HEK293 (cell line): ENCODE data around the gene KCNK3.

Experiments used
- CTCF ChIA-PET: fragments of 350-600 bp; formaldehyde crosslinking; extraction: SDS; loops from one replicate; lab custom pipeline; 2021; ENCODE audit warnings: antibody characterized with exemption; lab: Yijun Ruan, JAX
- POLR2A ChIA-PET: fragments of 300-600 bp; formaldehyde crosslinking; extraction: SDS; loops from one replicate; lab custom pipeline; 2020; ENCODE audit warnings: antibody characterized with exemption, inconsistent platforms; lab: Yijun Ruan, JAX
- H3K27ac ChIP-seq: fragments of 200-500 bp; sonication (Bioruptor generic); 2 replicates; pipeline ENCODE4 v1.5.1; 2014; ENCODE audit warnings: low read depth, low read length, control low read depth, inconsistent platforms; ENCODE audit errors: extremely low read depth
- H3K36me3 ChIP-seq, 2 experiments: fragments of 200-500 bp in 1 of 2; sonication (Bioruptor generic) in 1 of 2; 1 replicate in 1 of 2; 2 replicates in 1 of 2; pipeline ENCODE4 v1.5.1; 2014 to 2017; ENCODE audit warnings: inconsistent platforms in 2 of 2, low read length in 2 of 2; ENCODE audit not compliant: control insufficient read depth in 2 of 2, insufficient read depth in 1 of 2
- H3K4me1 ChIP-seq: fragments of 200-500 bp; sonication (Bioruptor generic); 2 replicates; pipeline ENCODE4 v1.5.1; 2014; ENCODE audit warnings: mild to moderate bottlenecking, low read length, inconsistent platforms; ENCODE audit not compliant: control insufficient read depth, insufficient read depth
- H3K4me3 ChIP-seq: 2 replicates; pipeline ENCODE4 v1.5.1; 2011; ENCODE audit warnings: low read depth, mild to moderate bottlenecking, control low read depth, low read length, moderate library complexity
- H3K9me3 ChIP-seq: fragments of 200-500 bp; sonication (Bioruptor generic); 2 replicates; pipeline ENCODE4 v1.5.1; 2014; ENCODE audit warnings: low read depth, low read length, inconsistent platforms; ENCODE audit not compliant: control insufficient read depth, insufficient read depth
- BCL11A ChIP-seq: fragments of 450-650 bp; formaldehyde crosslinking; IDR thresholded peaks from 2 replicates; pipeline ENCODE4 v1.5.1; 2016; ENCODE audit warnings: low read depth, missing biosample characterization, missing genetic modification characterization
- HOXA7 ChIP-seq: sonication (generic); formaldehyde crosslinking; IDR thresholded peaks from 2 replicates; pipeline ENCODE4 v1.8.1; 2022; ENCODE audit warnings: missing genetic modification reagents, borderline replicate concordance
- HOXC10 ChIP-seq: sonication (generic); formaldehyde crosslinking; IDR thresholded peaks from 2 replicates; pipeline ENCODE4 v1.8.1; 2023; ENCODE audit warnings: mild to moderate bottlenecking, missing genetic modification reagents
- KLF7 ChIP-seq: fragments of 450-650 bp; formaldehyde crosslinking; IDR thresholded peaks from 2 replicates; pipeline ENCODE4 v1.5.1; 2016; ENCODE audit warnings: missing biosample characterization, missing genetic modification characterization, borderline replicate concordance
- REPIN1 ChIP-seq: fragments of 450-650 bp; formaldehyde crosslinking; IDR thresholded peaks from 2 replicates; pipeline ENCODE4 v1.5.1; 2017; ENCODE audit warnings: missing biosample characterization, missing genetic modification characterization, low read depth
- SP2 ChIP-seq: fragments of 450-650 bp; formaldehyde crosslinking; IDR thresholded peaks from 2 replicates; pipeline ENCODE4 v1.5.1; 2016; ENCODE audit warnings: missing biosample characterization, missing genetic modification characterization
- ZBTB48 ChIP-seq: fragments of 450-650 bp; formaldehyde crosslinking; IDR thresholded peaks from 2 replicates; pipeline ENCODE4 v1.5.1; 2016; ENCODE audit warnings: missing biosample characterization, missing genetic modification characterization
- ZNF18 ChIP-seq: fragments of 450-650 bp; formaldehyde crosslinking; IDR thresholded peaks from 2 replicates; pipeline ENCODE4 v1.5.1; 2016; ENCODE audit warnings: missing biosample characterization, missing genetic modification characterization
- ZNF214 ChIP-seq: fragments of 450-650 bp; formaldehyde crosslinking; IDR thresholded peaks from 2 replicates; pipeline ENCODE4 v1.5.1; 2017; ENCODE audit warnings: missing biosample characterization, mild to moderate bottlenecking, missing genetic modification characterization, borderline replicate concordance
- ZNF248 ChIP-seq: fragments of 450-650 bp; formaldehyde crosslinking; IDR thresholded peaks from 2 replicates; pipeline ENCODE4 v1.5.1; 2017; ENCODE audit warnings: missing biosample characterization, missing genetic modification characterization
- ZNF311 ChIP-seq: fragments of 450-650 bp; formaldehyde crosslinking; IDR thresholded peaks from 2 replicates; pipeline ENCODE4 v1.5.1; 2017; ENCODE audit warnings: missing biosample characterization, missing genetic modification characterization, borderline replicate concordance
- ZNF560 ChIP-seq: fragments of 450-650 bp; formaldehyde crosslinking; IDR thresholded peaks from 2 replicates; pipeline ENCODE4 v1.5.1; 2017; ENCODE audit warnings: missing biosample characterization, missing genetic modification characterization, borderline replicate concordance
- ZNF621 ChIP-seq: fragments of 450-650 bp; formaldehyde crosslinking; IDR thresholded peaks from 2 replicates; pipeline ENCODE4 v1.5.1; 2017; ENCODE audit warnings: missing biosample characterization, missing genetic modification characterization
- ZNF701 ChIP-seq: fragments of 450-650 bp; formaldehyde crosslinking; IDR thresholded peaks from 2 replicates; pipeline ENCODE4 v1.5.1; 2016; ENCODE audit warnings: missing biosample characterization, missing genetic modification characterization
- ZNF791 ChIP-seq: fragments of 450-650 bp; formaldehyde crosslinking; IDR thresholded peaks from 2 replicates; pipeline ENCODE4 v1.5.1; 2016; ENCODE audit warnings: missing biosample characterization, missing genetic modification characterization
- ZSCAN18 ChIP-seq: fragments of 450-650 bp; formaldehyde crosslinking; IDR thresholded peaks from 2 replicates; pipeline ENCODE4 v1.5.1; 2016; ENCODE audit warnings: missing biosample characterization, missing genetic modification characterization
- ZSCAN30 ChIP-seq: fragments of 450-650 bp; IDR thresholded peaks from 2 replicates; pipeline ENCODE4 v1.5.1; 2018; ENCODE audit warnings: missing biosample characterization, mild to moderate bottlenecking, missing genetic modification characterization, moderate library complexity
- TF ChIP-seq, protein P1 (sequence below): fragments of 450-650 bp; formaldehyde crosslinking; IDR thresholded peaks from 2 replicates; pipeline ENCODE4 v1.5.1; 2017; ENCODE audit warnings: missing biosample characterization, missing genetic modification characterization
- TF ChIP-seq, protein P2 (sequence below): fragments of 450-650 bp; formaldehyde crosslinking; IDR thresholded peaks from 2 replicates; pipeline ENCODE4 v1.5.1; 2016; ENCODE audit warnings: missing biosample characterization, missing genetic modification characterization
- TF ChIP-seq, protein P3 (sequence below): fragments of 450-650 bp; formaldehyde crosslinking; IDR thresholded peaks from 2 replicates; pipeline ENCODE4 v1.5.1; 2016; ENCODE audit warnings: missing biosample characterization, missing genetic modification characterization
- TF ChIP-seq, protein P4 (sequence below): fragments of 450-650 bp; formaldehyde crosslinking; IDR thresholded peaks from 2 replicates; pipeline ENCODE4 v1.5.1; 2017; ENCODE audit warnings: missing biosample characterization, missing genetic modification characterization

KCNK3 gene

DNA sequence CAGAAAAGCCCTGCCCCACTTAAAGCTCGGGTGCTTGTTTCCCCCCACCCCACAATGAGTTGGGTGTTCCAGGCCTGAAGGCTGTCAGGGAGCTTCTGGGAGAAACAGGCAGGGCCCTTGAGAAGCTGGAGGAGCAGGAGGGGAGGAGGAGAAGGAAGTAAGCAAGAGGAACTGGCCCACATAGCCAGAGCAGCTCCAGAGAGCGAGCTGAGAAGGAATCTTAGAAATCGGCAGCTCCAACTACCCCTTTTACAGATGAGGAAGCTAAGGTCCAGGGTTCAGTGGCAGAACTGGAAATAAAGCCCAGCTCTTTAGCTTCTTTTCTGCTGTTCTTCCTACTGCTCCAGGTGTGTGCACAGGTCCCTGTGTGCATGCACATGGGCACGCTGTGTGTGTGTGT lies 12.7 kb upstream of the KCNK3 start:
- Histone ChIP-seq H3K9me3 (no peaks in the 10 kb centered on the region), H3K27ac (no peak overlapping the region), H3K36me3 (no peaks in the 10 kb centered on the region), H3K4me1 (no peaks in the 10 kb centered on the region), H3K4me3 (no peak overlapping the region)
- TF ChIP-seq ZNF701 (tag by site-specific recombination) (no peak), REPIN1 (tag by site-specific recombination) (no peak), ZBTB48 (tag by site-specific recombination) (no peak), ZSCAN18 (tag by site-specific recombination) (no peak), HOXA7 (CRISPR knock-in tag) (no peak), ZNF214 (no peak), ZNF791 (tag by site-specific recombination) (no peak), HOXC10 (no peak), ZNF311 (tag by site-specific recombination) (no peak), ZNF621 (tag by site-specific recombination) (no peak), KLF7 (tag by site-specific recombination) (no peak)
- TF ChIP-seq, protein P1, sequence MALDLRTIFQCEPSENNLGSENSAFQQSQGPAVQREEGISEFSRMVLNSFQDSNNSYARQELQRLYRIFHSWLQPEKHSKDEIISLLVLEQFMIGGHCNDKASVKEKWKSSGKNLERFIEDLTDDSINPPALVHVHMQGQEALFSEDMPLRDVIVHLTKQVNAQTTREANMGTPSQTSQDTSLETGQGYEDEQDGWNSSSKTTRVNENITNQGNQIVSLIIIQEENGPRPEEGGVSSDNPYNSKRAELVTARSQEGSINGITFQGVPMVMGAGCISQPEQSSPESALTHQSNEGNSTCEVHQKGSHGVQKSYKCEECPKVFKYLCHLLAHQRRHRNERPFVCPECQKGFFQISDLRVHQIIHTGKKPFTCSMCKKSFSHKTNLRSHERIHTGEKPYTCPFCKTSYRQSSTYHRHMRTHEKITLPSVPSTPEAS (tag by site-specific recombination) = no peak; the same call in 1 of the 2 replicates
- TF ChIP-seq, protein P2, sequence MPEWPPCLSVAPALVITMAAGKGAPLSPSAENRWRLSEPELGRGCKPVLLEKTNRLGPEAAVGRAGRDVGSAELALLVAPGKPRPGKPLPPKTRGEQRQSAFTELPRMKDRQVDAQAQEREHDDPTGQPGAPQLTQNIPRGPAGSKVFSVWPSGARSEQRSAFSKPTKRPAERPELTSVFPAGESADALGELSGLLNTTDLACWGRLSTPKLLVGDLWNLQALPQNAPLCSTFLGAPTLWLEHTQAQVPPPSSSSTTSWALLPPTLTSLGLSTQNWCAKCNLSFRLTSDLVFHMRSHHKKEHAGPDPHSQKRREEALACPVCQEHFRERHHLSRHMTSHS (tag by site-specific recombination) = no peak
- TF ChIP-seq, protein P3, sequence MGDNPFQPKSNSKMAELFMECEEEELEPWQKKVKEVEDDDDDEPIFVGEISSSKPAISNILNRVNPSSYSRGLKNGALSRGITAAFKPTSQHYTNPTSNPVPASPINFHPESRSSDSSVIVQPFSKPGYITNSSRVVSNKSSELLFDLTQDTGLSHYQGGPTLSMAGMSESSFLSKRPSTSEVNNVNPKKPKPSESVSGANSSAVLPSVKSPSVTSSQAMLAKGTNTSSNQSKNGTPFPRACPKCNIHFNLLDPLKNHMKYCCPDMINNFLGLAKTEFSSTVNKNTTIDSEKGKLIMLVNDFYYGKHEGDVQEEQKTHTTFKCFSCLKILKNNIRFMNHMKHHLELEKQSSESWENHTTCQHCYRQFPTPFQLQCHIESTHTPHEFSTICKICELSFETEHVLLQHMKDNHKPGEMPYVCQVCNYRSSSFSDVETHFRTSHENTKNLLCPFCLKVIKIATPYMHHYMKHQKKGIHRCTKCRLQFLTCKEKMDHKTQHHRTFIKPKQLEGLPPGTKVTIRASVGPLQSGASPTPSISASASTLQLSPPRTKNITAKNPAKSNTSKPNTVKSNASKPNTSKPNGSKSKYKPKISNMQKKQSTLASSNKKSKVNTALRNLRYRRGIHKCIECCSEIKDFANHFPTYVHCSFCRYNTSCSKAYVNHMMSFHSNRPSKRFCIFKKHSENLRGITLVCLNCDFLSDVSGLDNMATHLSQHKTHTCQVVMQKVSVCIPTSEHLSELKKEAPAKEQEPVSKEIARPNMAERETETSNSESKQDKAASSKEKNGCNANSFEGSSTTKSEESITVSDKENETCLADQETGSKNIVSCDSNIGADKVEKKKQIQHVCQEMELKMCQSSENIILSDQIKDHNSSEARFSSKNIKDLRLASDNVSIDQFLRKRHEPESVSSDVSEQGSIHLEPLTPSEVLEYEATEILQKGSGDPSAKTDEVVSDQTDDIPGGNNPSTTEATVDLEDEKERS (tag by site-specific recombination) = no peak
- TF ChIP-seq, protein P4, sequence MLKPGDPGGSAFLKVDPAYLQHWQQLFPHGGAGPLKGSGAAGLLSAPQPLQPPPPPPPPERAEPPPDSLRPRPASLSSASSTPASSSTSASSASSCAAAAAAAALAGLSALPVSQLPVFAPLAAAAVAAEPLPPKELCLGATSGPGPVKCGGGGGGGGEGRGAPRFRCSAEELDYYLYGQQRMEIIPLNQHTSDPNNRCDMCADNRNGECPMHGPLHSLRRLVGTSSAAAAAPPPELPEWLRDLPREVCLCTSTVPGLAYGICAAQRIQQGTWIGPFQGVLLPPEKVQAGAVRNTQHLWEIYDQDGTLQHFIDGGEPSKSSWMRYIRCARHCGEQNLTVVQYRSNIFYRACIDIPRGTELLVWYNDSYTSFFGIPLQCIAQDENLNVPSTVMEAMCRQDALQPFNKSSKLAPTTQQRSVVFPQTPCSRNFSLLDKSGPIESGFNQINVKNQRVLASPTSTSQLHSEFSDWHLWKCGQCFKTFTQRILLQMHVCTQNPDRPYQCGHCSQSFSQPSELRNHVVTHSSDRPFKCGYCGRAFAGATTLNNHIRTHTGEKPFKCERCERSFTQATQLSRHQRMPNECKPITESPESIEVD (tag by site-specific recombination) = no peak
- CTCF ChIA-PET = interaction anchor here (0.6 to 1.4 kb wide), 3 partner anchors 66 to 118 kb away, joined by 3 to 4 read pairs (median 3); no protein-coding TSS in a partner anchor
- POLR2A ChIA-PET = no interaction called here

DNA sequence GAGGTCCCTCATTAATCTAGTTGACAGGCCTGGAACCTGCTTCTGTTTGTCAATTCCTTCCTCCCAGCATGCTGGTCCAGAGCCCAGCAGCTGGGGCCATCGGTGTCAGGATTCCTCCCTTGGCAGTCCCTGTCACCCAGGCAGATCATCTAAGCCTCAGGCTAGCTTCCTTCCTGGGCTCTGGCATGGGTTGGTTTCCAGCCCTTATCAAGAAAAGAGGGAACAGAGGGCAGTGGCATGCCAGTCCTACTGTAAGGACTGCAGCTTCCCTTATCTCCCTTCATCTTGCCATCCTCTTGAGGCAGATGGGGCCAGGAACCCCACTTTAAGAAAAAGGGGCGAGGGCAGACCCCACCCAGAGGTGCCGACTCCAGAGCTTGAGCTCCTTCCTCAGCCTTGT lies 10.9 kb upstream of the KCNK3 start:
- ChIA-PET POLR2A (no interaction called here), CTCF (interaction anchor here (0.7 to 1.3 kb wide), 2 partner anchors 14 to 64 kb away, joined by 3 to 4 read pairs; no protein-coding TSS in a partner anchor)
- H3K36me3 ChIP-seq = no peaks in the 10 kb centered on the region
- H3K27ac ChIP-seq = no peak overlapping the region
- no peak overlapping the region for H3K4me3 ChIP-seq
- TF ChIP-seq ZNF248 (tag by site-specific recombination) (no peak), ZNF560 (tag by site-specific recombination) (no peak), BCL11A (tag by site-specific recombination) (no peak), ZNF18 (tag by site-specific recombination) (no peak), SP2 (no peak), ZSCAN30 (tag by site-specific recombination) (no peak)
- no peaks in the 10 kb centered on the region for H3K4me1 ChIP-seq
- no peaks in the 10 kb centered on the region for H3K9me3 ChIP-seq
